PC-9 (cell line): ENCODE results near the gene RUFY3.

Experiments used
- CTCF ChIP-seq: fragments of 200-600 bp; sonication (generic); conservative IDR thresholded peaks from 2 replicates; pipeline ENCODE4 v1.6.1; 2017; ENCODE audit warnings: mixed run types, antibody characterized with exemption, mild to moderate bottlenecking, moderate library complexity
- EZH2 ChIP-seq: fragments of 200-600 bp; sonication (generic); IDR thresholded peaks from 2 replicates; pipeline ENCODE4 v1.8.0; 2017; ENCODE audit warnings: antibody characterized with exemption, low read depth

- TF ChIP-seq CTCF, result no peak
- no peak for TF ChIP-seq EZH2
Measured at GRCh38 chr4:70722199-70722791, 531 bp downstream of the RUFY3 start.
